ENCODE data around the gene WASF2.

Gene WASF2

DNA sequence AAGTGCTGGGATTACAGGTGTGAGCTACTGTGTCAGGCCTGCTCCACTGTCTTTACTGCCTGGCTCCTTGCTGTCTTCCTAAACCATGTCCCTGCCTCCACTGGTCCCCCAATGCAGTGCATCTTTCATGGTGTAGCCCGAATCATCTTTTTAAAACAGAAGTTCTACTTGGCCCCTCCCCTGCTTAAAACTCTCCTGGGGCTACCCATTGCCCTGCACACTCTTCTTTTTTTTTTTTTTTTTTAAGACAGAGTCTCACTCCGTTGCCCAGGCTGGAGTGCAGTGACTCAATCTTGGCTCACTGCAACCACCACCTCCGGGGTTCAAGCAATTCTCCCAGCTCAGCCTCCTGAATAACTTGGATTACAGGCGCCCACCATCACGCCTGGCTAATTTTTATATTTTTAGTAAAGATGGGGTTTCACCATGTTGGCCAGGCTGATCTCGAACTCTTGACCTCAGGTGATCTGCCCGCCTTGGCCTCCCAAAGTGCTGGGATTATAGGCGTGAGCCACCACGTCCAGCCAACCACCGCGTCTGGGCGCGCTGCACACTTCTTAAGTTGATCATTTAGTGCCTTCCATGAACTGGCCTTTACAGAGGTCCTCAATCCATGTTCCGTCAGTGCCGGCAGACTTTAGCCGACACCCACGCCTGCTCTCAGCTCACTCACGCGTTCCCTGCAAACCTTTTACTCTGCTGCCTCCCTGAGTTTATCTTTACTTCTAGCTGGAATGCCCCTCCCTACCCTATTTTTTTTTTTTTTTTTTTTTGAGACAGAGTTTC, 117.8 kb downstream of the WASF2 start:
- no peak for DNase-seq

DNA sequence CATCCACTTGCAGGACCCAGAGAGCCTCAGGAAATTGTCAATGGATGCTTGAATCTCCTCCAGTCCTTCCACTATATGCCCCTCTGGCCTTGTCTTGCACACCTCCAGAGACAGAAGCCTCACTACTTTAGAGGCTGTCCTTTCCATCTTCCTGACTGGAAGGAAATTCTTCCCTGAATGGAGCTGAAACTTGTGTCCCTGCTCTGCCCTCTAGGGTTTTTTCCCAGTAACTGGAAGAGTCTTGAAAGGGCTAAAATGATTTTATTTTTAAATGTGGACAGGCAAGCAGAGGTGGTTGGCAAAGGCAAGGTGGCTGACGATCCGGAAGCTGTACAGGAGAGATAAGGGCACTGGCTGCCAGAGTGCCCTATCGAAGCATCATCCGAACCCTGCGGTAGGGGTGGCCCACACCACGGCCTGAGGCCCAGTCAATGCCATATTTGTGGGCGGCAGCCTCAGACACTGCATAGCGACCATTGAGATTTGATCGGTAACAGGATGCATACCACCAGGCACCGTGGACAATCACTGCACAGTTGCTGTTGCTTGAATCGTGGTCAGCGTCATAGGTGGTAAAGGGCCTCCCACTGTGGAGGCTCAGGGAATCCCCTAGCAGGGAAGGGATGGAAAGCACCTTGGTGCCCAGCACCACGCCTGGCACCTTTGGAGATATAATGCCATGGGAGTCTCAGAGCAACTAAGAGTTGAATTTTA, 120.9 kb downstream of the WASF2 start:
- DNase-seq: no peak

DNA sequence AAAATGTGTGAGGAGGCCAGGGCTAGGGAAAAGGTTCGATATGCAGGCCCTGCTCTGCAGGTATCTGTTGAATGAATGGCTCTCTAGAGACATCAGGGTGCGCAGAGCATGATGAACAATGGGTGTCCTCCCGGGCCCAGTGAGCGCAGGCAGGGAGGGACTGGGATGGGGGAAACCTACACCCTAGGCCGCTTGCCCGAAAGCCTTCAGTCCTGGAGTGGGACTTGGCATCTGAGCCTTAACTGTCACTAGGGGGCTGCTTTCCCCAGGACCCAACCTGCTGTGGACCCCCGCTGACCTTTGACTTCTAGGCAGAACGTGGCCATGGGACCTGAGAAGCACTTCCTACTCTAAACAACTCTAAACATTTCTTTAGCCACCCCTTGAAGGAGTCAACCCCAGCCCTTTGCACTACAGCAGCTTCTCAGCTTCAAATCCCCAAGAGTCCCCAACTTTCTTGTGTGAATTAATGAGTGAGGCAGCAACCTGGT, 122.8 kb downstream of the WASF2 start:
- DNase-seq: no peak

DNA sequence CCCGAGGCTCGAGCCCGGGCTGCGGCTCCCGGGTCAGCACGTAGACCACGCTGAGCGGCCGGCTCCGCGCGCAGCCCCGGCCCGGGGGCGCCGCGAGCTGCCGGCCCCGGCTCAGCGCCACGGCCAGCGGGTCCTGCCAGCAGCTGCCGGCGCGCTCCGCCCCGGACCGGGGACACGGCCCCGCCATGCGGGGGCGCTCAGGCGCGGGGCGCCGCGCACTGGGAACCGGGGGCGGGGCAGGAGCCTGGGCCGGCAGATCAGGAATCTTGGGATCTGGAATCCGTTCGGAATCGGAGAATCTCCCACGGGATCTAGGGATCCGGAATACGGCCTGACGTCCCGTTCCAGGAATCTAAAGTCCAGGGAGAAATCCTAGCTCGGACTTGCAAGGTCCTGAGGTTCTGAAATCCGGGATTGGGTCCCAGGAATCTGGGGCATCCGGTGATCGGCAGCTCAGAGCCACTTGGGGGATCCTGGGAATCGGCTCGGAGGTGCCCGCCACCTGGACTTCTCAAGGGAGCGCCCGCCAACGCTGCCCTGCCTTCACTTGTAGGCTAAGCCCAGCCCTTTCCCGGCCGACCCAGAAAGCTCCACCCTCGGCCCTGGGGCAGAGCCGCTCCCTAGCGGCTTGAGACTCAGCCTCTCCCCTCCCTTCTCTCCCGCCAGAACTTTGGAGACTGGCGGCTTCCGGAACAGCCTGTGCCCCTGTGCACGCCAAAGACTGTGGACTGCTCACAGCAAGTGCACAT, 123.4 kb downstream of the WASF2 start, which contains the start of gene MAP3K6:
TSS of gene MAP3K6 (minus strand) at position 551 of the 749 bp plus-strand sequence. CDS start at position 187, 364 bp downstream.
- peak; percentile 36 for DNase-seq

DNA sequence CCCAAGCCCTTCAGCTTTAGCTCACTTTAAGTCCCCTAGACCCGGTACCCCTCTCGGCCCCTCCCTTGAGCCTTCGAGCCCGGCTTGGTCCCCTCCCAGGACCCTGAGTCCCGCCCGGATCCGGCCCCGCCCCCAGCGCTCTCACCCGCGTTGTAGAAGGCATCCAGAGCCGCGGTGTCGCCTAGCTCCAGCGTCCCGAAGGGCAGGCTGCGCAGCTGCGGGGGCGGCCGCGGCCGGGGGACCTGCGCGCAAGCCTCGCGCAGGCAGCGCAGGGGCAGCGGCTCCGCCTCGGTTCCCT, 123.9 kb downstream of the WASF2 start:
- DNase-seq: peak; percentile 75

DNA sequence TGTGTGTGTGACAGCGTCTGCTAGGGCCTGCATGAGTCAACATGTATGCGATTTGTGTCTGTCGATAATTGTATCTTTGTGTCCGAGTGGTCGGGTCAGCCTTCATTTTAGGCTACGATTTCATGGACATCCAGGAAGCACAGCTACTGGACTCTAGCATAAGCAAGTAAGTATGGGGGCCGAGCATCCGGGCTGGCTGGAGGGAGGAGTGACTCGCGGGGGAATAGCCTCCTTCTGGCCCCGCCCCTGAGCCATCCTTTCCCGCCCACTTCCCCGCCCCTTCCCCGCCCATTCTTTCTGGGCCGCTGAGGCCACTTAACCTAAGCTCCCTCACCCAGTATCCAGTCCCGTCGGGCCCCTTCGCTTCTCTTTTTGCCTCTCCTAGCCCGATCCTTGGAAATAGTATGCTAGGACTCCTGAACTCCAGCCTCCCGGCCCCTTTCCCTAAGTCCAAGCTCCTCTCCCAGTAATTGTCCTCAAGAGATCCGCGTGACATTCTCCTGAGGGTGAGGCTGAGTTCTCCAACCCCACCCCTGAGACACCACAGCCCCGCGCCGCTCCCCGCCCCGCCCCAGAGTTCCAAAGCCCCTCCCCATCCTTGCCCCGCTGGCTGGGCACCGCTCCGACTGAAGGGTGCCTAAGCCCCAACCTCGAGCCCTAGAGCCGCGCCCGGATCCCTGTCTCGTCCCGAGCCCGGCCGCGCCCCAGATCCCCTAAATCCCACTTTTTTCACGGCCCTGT, 124.4 kb downstream of the WASF2 start:
- peak; percentile 70 for DNase-seq

DNA sequence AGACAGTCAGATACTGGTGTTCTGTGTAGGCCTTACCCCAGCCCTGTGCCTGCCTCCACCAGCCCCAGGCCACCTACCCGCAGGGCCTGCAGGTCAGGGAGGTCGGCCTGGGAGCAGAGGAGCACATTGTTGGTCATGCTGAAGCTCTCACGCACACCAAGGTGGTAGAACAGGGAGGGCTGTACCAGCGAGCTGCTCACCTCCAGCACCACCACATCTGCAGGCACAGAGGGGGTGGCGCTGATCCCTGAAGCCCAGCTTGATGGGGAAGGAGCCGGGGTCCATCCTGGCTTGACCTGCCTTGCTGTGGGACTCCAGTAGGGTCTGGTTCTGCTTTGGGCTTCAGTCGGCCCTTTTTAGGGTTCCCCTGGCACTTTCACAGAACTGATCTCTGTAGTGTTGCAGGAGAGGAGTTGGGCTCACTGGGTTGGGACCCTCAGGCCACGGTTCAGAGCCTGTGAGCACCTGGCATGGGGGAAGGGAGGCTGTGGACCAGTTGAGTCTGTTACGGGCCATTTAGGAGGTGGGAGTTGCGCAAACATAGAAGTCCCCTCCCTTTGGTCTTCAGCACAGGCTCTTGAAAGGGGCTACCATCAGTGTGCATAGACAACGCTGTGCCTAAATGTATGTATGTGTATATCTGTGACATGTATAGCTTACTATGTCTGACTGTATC, 125.1 kb downstream of the WASF2 start:
- DNase-seq: no peak

DNA sequence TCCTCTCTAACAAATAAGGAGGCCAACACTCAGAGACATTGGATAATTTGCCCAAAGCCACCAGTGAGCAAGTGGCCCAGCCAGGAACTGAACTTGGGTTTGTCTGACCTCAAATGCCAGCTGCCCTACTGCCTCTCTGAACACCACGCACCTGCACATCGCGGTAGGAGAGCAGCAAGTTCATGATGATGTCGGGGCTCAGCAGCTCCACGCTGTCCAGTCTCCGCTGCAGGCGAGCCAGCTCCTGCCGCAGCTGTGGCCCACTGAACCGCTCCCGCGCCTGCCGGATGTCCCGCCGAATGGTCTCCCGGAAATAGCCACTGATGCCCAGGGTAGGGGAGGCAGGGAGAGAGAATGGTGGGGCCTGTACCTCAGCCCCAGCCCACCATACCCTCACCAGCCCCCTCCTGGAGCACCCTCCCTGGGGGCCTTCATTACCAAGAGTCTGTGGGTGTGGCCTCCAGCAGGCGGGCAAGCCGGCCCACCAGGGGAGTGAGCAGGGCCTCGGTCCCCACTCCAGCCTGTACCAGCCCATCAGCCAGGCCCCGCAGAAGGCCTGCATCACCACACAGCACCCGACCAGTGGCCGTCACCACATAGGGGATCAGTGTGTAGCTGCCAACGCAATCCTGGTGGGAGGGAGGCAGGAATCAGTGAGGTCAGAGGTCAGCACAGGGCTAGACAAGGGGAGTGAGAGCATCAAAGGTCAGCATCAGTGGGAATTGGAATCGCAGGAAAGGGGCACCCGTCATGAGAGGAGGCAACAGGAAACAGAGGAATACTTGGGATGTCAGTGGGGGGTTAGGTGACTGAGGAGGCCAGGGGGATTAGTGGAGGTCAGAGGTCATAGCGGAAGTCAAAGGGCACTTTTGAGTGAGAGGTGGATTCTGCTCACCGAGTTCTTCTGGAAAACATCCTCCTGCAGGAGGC, 125.9 kb downstream of the WASF2 start:
- no peak for DNase-seq

DNA sequence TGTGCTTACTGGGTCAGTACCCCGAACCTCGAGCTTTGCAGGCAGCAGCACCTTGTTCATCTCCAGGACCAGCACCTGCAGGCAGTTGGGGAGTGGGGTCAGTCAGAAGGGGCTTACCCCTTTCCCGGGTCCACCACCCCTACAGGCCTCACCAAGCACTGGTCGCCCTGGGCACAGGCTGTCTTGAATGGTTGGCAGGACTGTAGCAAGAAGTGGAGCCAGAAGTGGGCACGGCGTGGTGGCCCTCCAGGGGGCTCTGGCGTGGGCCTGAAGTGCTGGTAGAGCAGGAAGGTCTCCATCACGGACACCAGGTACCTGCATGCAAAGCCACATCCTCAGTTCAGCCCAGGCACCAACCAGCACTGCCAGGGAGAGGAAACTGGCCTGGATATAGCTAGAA, 128.4 kb downstream of the WASF2 start:
- no peak for DNase-seq

DNA sequence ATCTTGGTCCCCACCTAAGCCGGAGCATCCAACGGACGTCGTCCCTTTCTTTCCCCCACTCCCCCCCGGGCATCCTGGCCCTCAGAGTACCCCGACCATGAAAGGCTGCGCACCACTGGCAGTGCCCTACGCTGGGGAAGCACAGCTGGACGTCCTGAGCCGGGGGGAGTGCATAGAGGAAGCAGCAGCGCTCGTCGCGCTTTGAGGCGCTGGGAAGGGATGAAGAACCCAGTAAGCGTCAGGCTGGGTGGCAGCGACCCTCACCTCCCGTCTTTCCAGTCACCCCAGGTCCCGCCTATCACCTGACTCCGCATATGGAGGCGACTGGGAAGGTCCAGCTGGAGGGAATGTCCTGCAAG, 128.9 kb downstream of the WASF2 start:
- DNase-seq: no peak

DNA sequence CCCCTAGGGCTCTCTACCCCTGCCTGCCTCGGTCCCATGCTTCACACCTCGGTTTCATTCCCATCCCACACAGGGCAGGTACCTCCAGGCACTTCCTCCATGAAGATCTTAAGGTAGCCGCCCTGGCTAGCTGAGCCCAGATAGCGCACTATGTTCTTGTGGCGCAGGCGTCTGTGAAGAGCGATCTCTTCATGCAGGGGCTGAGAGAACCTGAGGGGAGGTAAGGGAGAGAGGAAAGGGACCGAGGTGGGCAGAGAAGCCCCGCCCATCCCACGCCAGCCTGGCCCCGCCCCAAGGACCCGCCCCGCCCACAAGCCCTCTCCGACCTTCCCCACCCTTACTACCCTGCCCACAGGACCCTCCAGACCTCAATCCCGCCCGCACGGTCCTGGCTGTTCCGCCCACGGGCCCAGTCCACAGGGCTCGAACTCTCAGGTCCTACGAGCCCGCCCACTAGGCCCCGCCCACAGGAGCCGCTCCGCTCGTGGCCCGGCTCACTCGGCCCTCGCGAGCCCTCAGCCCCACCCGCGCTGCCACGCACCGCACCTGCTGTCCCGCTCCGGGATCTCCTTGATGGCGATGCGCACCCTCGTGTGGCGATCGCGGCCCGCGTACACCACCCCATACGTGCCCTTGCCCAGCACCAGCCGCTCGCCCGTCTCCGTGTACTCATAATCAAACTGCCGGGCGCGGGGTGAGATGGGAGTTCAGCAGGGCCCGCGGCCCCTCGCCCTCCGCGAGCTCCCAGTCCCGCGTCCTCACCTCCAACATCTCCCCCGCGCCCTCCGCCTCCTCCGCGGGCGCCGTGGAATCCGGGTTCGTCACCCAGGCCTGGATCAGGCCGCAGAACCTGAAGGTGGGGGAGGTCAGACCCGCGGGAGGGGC, 129.6 kb downstream of the WASF2 start:
- peak; percentile 51 for DNase-seq

DNA sequence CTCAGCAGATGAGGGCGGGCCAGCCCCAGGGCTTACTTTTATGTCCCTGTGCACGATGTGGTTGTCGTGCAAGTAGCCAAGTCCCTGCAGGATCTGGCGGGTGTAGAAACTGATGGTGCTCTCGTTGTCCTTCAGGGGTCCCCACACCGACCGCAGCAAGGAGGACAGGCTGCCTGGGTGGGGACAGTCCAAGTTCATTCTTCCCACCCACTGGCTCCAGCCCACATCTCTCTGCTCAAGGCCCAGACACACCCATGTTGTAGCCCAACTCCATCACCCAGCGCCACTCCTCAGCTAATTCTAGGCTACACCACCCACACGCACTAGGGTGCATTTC, 130.2 kb downstream of the WASF2 start:
- no peak for DNase-seq

DNA sequence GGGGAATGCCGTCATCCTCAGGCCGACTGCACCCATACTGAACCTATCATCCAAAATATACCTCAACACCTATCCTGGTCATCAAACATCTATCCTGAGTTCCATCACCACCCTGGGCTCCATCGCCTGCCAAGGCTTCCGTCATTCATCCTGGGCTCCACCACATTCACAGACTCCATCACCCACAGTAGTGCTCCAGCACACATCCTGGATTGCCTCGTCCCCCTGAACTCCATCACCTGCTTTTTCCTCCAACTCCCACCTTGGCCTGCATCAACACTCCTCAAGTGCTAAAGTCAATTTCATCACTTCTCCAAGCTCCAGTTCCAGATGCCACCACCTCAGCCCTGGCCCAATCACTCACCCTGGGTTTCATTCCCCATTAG, 131.0 kb downstream of the WASF2 start:
- DNase-seq: no peak

DNA sequence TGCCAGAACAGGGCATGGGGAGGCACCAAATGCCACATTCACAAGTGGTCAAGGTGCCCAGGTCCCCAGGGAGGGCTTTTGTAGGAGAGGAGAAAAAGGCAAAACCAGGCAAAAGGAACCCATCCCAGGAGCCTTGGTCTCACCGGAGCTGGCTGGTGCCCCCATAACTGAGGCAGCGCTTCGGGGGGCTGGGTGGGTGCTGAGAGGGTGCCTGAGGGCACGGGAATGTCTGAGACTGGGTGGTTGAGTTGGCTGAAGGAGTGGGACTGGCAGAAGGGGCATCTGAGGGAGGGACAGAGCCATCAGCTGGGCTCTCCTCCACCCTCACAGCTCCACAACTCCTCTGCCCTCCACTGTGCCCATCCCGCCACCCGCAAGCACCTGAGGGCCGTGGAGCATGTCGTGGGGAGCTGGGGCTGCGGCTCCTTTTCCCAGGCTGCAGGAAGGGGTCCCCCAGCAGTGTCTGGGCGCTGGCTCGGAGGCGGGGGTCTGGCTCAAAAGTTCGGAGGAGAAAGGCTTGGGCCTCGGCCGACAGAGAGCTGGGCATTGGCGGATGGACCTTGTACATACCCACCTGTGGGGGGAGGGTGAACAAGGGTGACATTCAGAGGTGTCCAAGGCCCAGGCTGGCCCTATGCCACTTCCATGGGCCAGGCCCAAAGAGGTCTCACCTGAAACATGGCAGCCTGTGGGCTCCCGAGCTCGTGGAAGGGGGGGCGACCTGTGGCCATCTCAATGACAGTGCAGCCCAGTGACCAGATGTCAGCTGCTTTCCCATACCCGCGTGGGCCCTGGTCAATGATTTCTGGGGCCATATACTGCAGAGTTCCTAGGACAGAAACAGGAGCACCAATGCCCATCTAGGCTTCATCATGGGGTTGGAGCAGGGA, 131.7 kb downstream of the WASF2 start:
- no peak for DNase-seq

DNA sequence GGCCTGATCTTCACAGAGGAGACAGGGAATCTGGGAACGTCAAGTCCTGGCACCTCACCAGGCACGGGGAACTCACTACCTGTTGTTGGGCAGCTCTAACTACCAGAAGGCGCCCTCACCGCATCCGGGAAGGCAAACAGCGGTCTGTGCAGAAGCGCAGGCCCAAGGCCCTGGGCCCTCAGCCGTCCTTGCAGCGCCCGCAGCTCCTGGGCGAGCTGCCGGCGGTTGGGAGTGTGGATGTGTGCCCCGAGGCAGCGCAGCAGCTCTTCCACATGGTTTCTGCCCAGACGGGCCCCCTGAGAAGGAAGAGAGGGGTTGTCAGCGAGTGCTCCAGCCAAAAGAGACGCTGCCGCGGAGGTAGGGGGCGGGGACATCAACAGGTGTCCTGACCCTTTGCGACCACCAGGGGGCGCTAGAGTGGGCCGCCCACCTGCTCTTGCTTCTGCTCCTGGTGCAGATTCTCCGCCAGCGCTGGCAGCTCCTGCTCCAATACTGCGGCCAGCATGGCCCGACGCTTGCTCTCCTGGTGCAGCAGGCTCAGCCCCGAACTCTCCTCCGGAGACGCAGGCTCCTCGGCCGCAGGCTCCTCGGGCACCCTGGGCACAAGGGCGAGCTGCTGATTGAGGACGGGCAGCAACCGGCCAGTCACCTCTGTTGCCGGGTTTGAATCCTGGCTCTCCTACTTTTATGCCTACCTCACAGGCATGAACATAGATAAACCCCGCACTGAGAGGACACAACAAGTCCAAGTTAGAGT, 132.5 kb downstream of the WASF2 start:
- peak; percentile 76 for DNase-seq

DNA sequence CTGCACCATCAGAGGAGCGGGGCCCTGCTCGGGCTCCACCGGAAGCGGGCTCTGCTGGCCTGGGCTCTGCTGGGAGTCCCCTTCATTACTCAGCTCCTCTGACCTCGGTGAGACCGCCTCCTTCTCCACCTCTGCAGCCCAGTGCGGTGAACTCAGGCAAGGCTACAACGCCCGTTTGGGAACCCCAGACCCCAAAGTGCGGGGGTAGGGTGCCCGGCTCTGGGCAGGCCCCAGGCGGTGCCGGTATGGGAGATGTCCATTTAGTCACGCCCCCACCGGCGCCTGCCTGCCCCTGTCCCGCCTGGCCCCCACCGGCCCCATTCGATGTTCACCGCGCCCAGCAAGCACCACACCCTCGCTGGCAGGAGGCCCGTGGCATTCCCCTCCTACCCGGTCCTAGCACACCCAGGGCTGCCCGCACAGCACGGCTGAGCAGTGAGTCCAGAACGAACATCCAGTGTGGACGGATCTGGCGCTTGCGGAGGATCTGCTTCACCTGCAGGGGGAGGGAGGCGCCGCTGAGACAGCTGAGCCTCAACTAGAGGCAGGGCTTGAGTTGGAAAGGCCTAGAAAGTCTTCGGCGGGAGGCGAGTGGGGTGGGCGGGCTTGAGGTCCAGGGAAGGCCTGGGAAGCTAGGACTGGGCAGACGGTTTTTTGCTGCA, 133.2 kb downstream of the WASF2 start:
- peak; percentile 47 for DNase-seq

DNA sequence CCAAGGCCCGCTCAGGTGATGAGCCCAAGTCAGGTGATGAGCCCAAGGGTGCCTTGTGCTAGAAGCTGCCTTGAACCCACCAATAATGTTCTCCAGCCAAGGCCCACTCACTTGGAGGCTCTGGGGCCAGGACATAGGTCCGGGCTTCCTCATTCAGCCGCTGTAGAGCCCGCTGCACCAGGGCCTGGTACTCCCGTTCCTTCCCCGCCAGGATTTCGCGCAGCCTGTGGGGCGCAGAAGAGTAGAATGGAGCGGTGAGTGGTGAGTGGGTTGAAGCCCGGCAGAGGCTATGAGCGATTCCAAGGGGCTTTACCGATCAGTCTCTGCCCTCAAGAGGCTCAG, 133.7 kb downstream of the WASF2 start:
- DNase-seq: no peak

DNA sequence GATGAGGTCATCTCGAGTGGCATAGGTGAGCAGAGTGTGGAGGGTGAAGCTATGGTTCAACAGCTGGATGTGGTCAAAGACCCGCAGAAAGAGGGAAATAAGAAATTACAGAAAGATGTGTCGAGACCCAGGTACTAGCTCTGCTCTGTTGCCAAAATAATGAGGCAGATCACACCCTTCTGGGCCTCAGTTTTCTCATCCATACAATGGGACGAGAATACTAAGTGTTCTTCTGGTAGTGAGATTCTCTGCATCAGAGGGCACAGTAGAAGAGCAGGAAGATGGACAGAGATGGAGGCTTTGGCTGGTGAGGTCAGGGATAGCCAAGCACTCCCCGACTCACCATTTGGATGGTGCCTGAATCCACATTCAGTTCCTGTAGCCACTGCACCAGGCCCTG, 134.3 kb downstream of the WASF2 start:
- no peak for DNase-seq

Data from activated naive CD4-positive, alpha-beta T cell treated with anti-CD3 and anti-CD28 coated beads, Interleukin-2, amount 50 U/mL, for 16 hours (primary cell).